ENCODE results near the gene FHOD3.

DNA sequence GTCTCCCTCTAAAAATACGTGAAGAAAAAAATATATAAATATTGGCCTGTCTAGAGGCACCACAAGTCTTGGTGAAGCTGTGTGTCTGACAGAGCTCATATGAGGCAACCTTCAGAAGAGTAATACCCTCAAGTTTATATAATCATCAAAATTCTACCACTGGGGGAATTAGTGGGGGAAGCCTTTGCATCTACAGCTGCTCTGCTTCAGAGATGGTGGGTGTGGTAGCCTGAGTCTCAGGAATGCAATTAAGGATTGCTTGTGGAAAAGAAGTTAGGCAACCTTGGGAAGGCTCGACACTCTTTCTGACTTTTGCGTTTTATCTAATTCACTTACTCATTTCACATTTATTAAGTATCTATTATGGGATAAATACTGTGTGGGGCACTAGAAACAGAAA lies 513.9 kb downstream of the FHOD3 start:
- TF ChIP-seq CTCF (IDR thresholded peaks at IDR 0.05; ENCODE audit: low read length) (no peak), EZH2phosphoT487 (IDR thresholded peaks at IDR 0.05; ENCODE audit: low read length) (no peak)

Data from MM.1S (cell line).